Measurements from ENCODE around the gene TMEM106B. TPM values are rescaled to one million over a fixed set of nuclear protein-coding genes. Genes with fewer than 3 reads are reported as not detected.

TMEM106B gene
- total and polyA plus RNA-seq, 2 of the 4 experiments (the other 2 are of a cell fraction) = 24.7 to 59.5 TPM

- in situ Hi-C loops (cut with MboI; ENCODE audit: low sequenced_read_pairs) = no loop called here
- Histone ChIP-seq H3K9me1 (ENCODE audit: insufficient read depth, low read length) (no peaks in the 10 kb centered on the region), H3K27ac (ENCODE audit: insufficient read depth, low read length) (no peak overlapping the region), H3K4me1 (ENCODE audit: control insufficient read depth, insufficient read depth, low read length) (no peaks in the 10 kb centered on the region), H3K79me1 (ENCODE audit: low read depth in 1 of 2, low read length in 2 of 2) (no peaks in the 10 kb centered on the region), H3K36me3 (ENCODE audit: control insufficient read depth, insufficient read depth, low read length) (peaks cover 2% of the 10 kb centered on the region; the same call in 1 of the 2 replicates), H2AK9ac (replicated peaks; ENCODE audit: low read depth, low read length, poor library complexity) (no peak overlapping the region), H2BK15ac (ENCODE audit: low read depth, low read length) (no peak overlapping the region), H2BK120ac (ENCODE audit: low read depth, low read length) (no peak overlapping the region), H2AFZ (replicated peaks; ENCODE audit: low read length, poor library complexity) (no peak overlapping the region), H3K4me3 (ENCODE audit: insufficient read depth, low read depth, low read length) (no peak overlapping the region), H2BK5ac (ENCODE audit: low read depth, low read length, poor library complexity, severe bottlenecking) (no peak overlapping the region), H2BK20ac (ENCODE audit: low read depth, low read length) (no peak overlapping the region), H4K20me1 (ENCODE audit: insufficient read depth, low read length) (no peaks in the 10 kb centered on the region), H3K4me2 (ENCODE audit: low read depth, low read length) (no peak overlapping the region), H3K23ac (ENCODE audit: low read depth, low read length) (no peak overlapping the region), H3K27me3 (ENCODE audit: control insufficient read depth, insufficient read depth, low read length) (no peaks in the 10 kb centered on the region), H3K9ac (ENCODE audit: low read depth, low read length) (no peak overlapping the region), H3K14ac (replicated peaks; ENCODE audit: low read depth, low read length) (no peak overlapping the region), H3K9me3 (ENCODE audit: control insufficient read depth, insufficient read depth, low read length) (no peaks in the 10 kb centered on the region), H3K56ac (ENCODE audit: extremely low read depth, insufficient read depth, low read length) (no peak overlapping the region), H4K8ac (ENCODE audit: low read depth in 2 of 2, low read length in 2 of 2) (no peak overlapping the region), H2AK5ac (ENCODE audit: low read depth, low read length) (no peak overlapping the region), H3K18ac (ENCODE audit: low read depth, low read length) (no peak overlapping the region), H4K91ac (ENCODE audit: insufficient read depth, low read depth, low read length) (no peak overlapping the region), H3K4ac (ENCODE audit: low read depth, low read length) (no peak overlapping the region), H4K5ac (ENCODE audit: low read depth, low read length) (no peak overlapping the region)
- no peak for ATAC-seq (ENCODE audit: low read depth)
- dilution Hi-C loops (cut with HindIII; ENCODE audit: low sequenced_read_pairs, unreplicated experiment) = no loop called here
- BruUV-seq (replicated peaks) = no TSS peak
- POLR2A ChIA-PET (ENCODE audit: unreplicated experiment) = no interaction called here
- CTCF ChIA-PET = no interaction called here
- intact Hi-C loops (cut with micrococcal nuclease) = no loop called here
- DNase-seq = no peak
- TF ChIP-seq RAD21 (IDR thresholded peaks at IDR 0.05; ENCODE audit: low read length) = no peak
- TF ChIP-seq SMC3 (IDR thresholded peaks at IDR 0.05; ENCODE audit: low read depth, low read length) = no peak
- no CpG with 5 or more reads among the region's 2 CpGs for WGBS, 2 experiments (ENCODE audit: extremely low coverage in 2 of 2, insufficient read length in 1 of 2)
Measured at GRCh38 chr7:12231097-12231496, 20.0 kb downstream of the TMEM106B start.

Measured in IMR-90 (cell line).